ENCODE measurements around the gene EXOC2.

Gene EXOC2

GRCh38 chr6:736657-737446, 43.9 kb upstream of the EXOC2 start:
- no peak for TF ChIP-seq SNAI2 (CRISPR knock-in tag; IDR thresholded peaks at IDR 0.05)
- TF ChIP-seq ARNTL (CRISPR knock-in tag; IDR thresholded peaks at IDR 0.05; ENCODE audit: borderline replicate concordance, low read depth): no peak
- TF ChIP-seq ZFP30 (CRISPR knock-in tag; IDR thresholded peaks at IDR 0.05): no peak
- TF ChIP-seq RARB (CRISPR knock-in tag; IDR thresholded peaks at IDR 0.05): no peak
- no peak for TF ChIP-seq ZNF8 (CRISPR knock-in tag; IDR thresholded peaks at IDR 0.05)
- no peak for TF ChIP-seq ZNF70 (CRISPR knock-in tag; IDR thresholded peaks at IDR 0.05)
- TF ChIP-seq TCF4 (CRISPR knock-in tag; IDR thresholded peaks at IDR 0.05; ENCODE audit: borderline replicate concordance): no peak
- TF ChIP-seq CREB5 (CRISPR knock-in tag; IDR thresholded peaks at IDR 0.05; ENCODE audit: low read depth): no peak
- TF ChIP-seq PATZ1 (CRISPR knock-in tag; IDR thresholded peaks at IDR 0.05; ENCODE audit: borderline replicate concordance): no peak
- no peak for TF ChIP-seq CSRNP3 (CRISPR knock-in tag; IDR thresholded peaks at IDR 0.05)
- no peak for TF ChIP-seq POU6F1 (CRISPR knock-in tag; IDR thresholded peaks at IDR 0.05; ENCODE audit: borderline replicate concordance, low read depth)
- TF ChIP-seq ZFP3 (CRISPR knock-in tag; IDR thresholded peaks at IDR 0.05): no peak
- TF ChIP-seq CSDC2 (CRISPR knock-in tag; IDR thresholded peaks at IDR 0.05): no peak
- no peak for TF ChIP-seq PPARA (CRISPR knock-in tag; IDR thresholded peaks at IDR 0.05; ENCODE audit: borderline replicate concordance)
- ATAC-seq: no peak

- ATAC-seq: no peak
- TF ChIP-seq TOX (CRISPR knock-in tag; IDR thresholded peaks at IDR 0.05; ENCODE audit: borderline replicate concordance): no peak
- no peak for TF ChIP-seq ZFP30 (CRISPR knock-in tag; IDR thresholded peaks at IDR 0.05)
- TF ChIP-seq ARNTL (CRISPR knock-in tag; IDR thresholded peaks at IDR 0.05; ENCODE audit: borderline replicate concordance, low read depth): no peak
- TF ChIP-seq BACH2 (CRISPR knock-in tag; IDR thresholded peaks at IDR 0.05; ENCODE audit: borderline replicate concordance): no peak
- no peak for TF ChIP-seq PPARA (CRISPR knock-in tag; IDR thresholded peaks at IDR 0.05; ENCODE audit: borderline replicate concordance)
- no peak for TF ChIP-seq ZFP3 (CRISPR knock-in tag; IDR thresholded peaks at IDR 0.05)
- TF ChIP-seq ZNF8 (CRISPR knock-in tag; IDR thresholded peaks at IDR 0.05): no peak
- no peak for TF ChIP-seq SNAI2 (CRISPR knock-in tag; IDR thresholded peaks at IDR 0.05)
- TF ChIP-seq OSR1 (CRISPR knock-in tag; IDR thresholded peaks at IDR 0.05): no peak
- TF ChIP-seq CSDC2 (CRISPR knock-in tag; IDR thresholded peaks at IDR 0.05): no peak
- no peak for TF ChIP-seq ESRRG (CRISPR knock-in tag; IDR thresholded peaks at IDR 0.05)
Observed at GRCh38 chr6:733431-734219, 40.7 kb upstream of the EXOC2 start.

- no peak for ATAC-seq
- TF ChIP-seq ZNF8 (CRISPR knock-in tag; IDR thresholded peaks at IDR 0.05) (no peak), ISL1 (CRISPR knock-in tag; IDR thresholded peaks at IDR 0.05) (no peak), ESRRG (CRISPR knock-in tag; IDR thresholded peaks at IDR 0.05) (no peak), PPARA (CRISPR knock-in tag; IDR thresholded peaks at IDR 0.05; ENCODE audit: borderline replicate concordance) (no peak), GLIS3 (CRISPR knock-in tag; IDR thresholded peaks at IDR 0.05) (no peak), CREB5 (CRISPR knock-in tag; IDR thresholded peaks at IDR 0.05; ENCODE audit: low read depth) (no peak)
Observed at GRCh38 chr6:731924-732323, 39.0 kb upstream of the EXOC2 start.

All from SK-N-SH treated with all-trans-retinoic acid at 6 μM for 48 hours (cell line).